ENCODE data around the gene STARD9. TPM values are rescaled to one million over a fixed set of nuclear protein-coding genes. Genes with fewer than 3 reads are reported as not detected.

STARD9 gene
- total RNA-seq, 6 experiments from 2014 or later: 1.9 to 2.8 (median 2.3) TPM

GRCh38 chr15:42686281-42686680, 110.9 kb downstream of the STARD9 start:
- Mint-ChIP-seq H3K27me3 (ENCODE audit: insufficient read depth) (no peaks in the 10 kb centered on the region; the same call in 1 of the 2 replicates), H3K9me3 (no peaks in the 10 kb centered on the region), H3K4me1 (ENCODE audit: low read depth) (no peaks in the 10 kb centered on the region; the same call in 1 of the 2 replicates), H3K27ac (no peak overlapping the region), H3K36me3 (ENCODE audit: low read depth) (peaks cover 27% of the 10 kb centered on the region), H3K4me3 (no peak overlapping the region)
- TF ChIP-seq, protein P1, sequence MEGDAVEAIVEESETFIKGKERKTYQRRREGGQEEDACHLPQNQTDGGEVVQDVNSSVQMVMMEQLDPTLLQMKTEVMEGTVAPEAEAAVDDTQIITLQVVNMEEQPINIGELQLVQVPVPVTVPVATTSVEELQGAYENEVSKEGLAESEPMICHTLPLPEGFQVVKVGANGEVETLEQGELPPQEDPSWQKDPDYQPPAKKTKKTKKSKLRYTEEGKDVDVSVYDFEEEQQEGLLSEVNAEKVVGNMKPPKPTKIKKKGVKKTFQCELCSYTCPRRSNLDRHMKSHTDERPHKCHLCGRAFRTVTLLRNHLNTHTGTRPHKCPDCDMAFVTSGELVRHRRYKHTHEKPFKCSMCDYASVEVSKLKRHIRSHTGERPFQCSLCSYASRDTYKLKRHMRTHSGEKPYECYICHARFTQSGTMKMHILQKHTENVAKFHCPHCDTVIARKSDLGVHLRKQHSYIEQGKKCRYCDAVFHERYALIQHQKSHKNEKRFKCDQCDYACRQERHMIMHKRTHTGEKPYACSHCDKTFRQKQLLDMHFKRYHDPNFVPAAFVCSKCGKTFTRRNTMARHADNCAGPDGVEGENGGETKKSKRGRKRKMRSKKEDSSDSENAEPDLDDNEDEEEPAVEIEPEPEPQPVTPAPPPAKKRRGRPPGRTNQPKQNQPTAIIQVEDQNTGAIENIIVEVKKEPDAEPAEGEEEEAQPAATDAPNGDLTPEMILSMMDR (IDR thresholded peaks at IDR 0.05): no peak
- DNase-seq: no peak

DNA sequence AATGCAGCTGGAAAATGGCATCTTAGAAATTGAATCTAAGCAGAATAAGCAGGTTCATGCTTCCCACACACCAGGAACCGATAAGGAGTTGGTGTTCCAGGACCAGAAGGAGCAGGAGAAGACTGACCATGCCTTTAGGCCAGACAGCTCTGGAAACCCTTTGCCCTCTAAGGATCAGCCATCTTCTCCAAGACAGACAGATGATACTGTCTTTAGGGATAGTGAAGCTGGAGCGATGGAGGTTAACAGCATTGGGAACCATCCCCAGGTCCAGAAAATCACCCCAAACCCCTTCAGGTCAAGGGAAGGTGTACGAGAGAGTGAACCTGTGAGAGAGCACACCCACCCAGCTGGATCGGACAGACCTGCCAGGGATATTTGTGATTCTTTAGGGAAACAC, 112.3 kb downstream of the STARD9 start:
- no peaks in the 10 kb centered on the region for H3K9me3 Mint-ChIP-seq
- TF ChIP-seq, protein P1 (IDR thresholded peaks at IDR 0.05): no peak
- peaks cover 27% of the 10 kb centered on the region for H3K36me3 Mint-ChIP-seq (ENCODE audit: low read depth)
- no peak overlapping the region for H3K4me3 Mint-ChIP-seq
- no peak for DNase-seq
- no peaks in the 10 kb centered on the region; the same call in 1 of the 2 replicates for H3K27me3 Mint-ChIP-seq (ENCODE audit: insufficient read depth)
- H3K27ac Mint-ChIP-seq: no peak overlapping the region
- no peaks in the 10 kb centered on the region; the same call in 1 of the 2 replicates for H3K4me1 Mint-ChIP-seq (ENCODE audit: low read depth)

DNA sequence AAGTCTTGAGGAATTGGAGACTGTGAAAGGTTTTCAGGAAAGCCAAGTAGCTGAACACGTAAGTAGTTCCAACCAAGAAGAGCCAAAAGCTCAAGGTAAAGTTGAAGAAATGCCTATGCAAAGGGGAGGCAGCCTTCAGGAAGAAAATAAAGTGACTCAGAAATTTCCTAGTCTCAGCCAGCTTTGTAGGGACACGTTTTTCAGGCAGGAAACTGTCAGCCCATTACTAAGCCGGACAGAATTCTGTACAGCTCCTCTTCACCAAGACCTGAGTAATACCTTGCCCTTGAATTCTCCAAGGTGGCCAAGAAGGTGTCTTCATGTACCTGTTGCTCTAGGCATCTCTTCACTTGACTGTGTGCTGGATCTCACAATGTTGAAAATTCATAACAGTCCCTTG, 112.9 kb downstream of the STARD9 start:
- H3K27ac Mint-ChIP-seq: no peak overlapping the region

DNA sequence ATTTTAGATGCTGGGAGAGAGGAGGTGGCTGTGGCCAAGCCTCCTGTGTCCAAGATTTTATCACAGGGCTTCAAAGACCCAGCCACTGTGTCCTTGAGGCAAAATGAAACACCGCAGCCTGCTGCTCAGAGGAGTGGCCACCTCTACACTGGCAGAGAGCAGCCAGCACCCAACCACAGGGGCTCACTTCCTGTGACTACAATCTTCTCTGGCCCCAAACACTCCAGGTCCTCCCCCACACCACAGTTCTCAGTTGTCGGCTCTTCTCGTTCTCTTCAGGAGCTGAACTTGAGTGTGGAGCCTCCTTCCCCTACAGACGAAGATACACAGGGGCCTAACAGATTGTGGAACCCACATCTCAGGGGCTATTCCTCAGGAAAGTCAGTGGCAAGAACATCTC, 115.9 kb downstream of the STARD9 start:
- Mint-ChIP-seq H3K9me3 (no peaks in the 10 kb centered on the region), H3K4me1 (ENCODE audit: low read depth) (no peaks in the 10 kb centered on the region; the same call in 1 of the 2 replicates), H3K4me3 (no peak overlapping the region), H3K27me3 (ENCODE audit: insufficient read depth) (no peaks in the 10 kb centered on the region; the same call in 1 of the 2 replicates), H3K27ac (no peak overlapping the region), H3K36me3 (ENCODE audit: low read depth) (peaks cover 14% of the 10 kb centered on the region)
- TF ChIP-seq, protein P1 (IDR thresholded peaks at IDR 0.05): no peak
- DNase-seq: no peak

More for the DNA sequence above, 112.9 kb downstream of the STARD9 start:
- no peaks in the 10 kb centered on the region; the same call in 1 of the 2 replicates for H3K4me1 Mint-ChIP-seq (ENCODE audit: low read depth)
- H3K27me3 Mint-ChIP-seq (ENCODE audit: insufficient read depth): no peaks in the 10 kb centered on the region; the same call in 1 of the 2 replicates
- no peak overlapping the region for H3K4me3 Mint-ChIP-seq
- TF ChIP-seq, protein P1 (IDR thresholded peaks at IDR 0.05): no peak
- H3K9me3 Mint-ChIP-seq: no peaks in the 10 kb centered on the region
- no peak for DNase-seq
- H3K36me3 Mint-ChIP-seq (ENCODE audit: low read depth): peaks cover 27% of the 10 kb centered on the region

DNA sequence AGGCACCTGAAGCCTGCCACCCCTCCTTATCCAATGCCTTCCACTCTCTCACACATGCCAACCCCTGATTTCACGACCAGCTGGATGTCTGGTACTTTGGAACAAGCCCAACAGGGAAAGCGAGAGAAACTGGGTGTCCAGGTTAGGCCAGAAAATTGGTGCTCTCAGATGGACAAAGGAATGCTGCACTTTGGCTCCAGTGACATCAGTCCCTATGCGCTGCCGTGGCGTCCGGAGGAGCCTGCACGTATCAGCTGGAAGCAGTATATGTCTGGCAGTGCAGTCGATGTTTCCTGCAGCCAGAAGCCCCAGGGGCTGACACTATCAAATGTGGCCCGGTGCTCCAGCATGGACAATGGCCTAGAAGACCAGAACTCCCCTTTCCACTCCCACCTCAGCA, 116.4 kb downstream of the STARD9 start:
- Mint-ChIP-seq H3K27ac (no peak overlapping the region), H3K27me3 (ENCODE audit: insufficient read depth) (no peaks in the 10 kb centered on the region; the same call in 1 of the 2 replicates), H3K4me3 (no peak overlapping the region), H3K36me3 (ENCODE audit: low read depth) (peaks cover 11% of the 10 kb centered on the region; the same call in 1 of the 2 replicates), H3K9me3 (no peaks in the 10 kb centered on the region), H3K4me1 (ENCODE audit: low read depth) (no peaks in the 10 kb centered on the region; the same call in 1 of the 2 replicates)
- TF ChIP-seq, protein P1 (IDR thresholded peaks at IDR 0.05): no peak
- no peak for DNase-seq
